ENCODE results near the gene ZNF608. TPM values are rescaled to one million over a fixed set of nuclear protein-coding genes. Genes with fewer than 3 reads are reported as not detected.

ZNF608 gene
- total RNA-seq, 2 donors from 2014 or later = 138 to 140 TPM

DNA sequence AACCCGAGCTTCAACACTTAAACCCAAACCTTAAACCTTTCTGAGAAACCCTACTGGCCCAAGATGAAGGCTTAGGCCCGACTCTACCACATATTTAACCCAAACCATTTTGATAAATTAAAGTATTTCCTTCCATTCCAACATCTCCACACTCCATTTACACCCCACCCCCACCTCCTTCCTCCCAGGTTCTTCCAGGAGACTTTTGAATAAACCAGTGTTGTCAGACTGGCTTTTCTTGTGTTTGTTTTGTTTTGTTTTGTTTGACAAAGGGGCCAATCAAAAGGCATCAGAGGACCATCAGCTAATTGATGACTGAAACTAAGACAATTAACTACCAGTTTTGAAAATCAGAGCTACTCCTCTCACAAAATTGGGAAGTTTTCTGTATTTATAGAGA lies 4.6 kb upstream of the ZNF608 start:
- 9 to 29% methylated on average over 1 to 2 of the region's 2 CpGs for WGBS, 2 experiments (ENCODE audit: insufficient coverage in 1 of 2, insufficient read length in 1 of 2)
- Mint-ChIP-seq H3K9me3 (peaks cover 1% of the 10 kb centered on the region), H3K4me3 (peak overlapping the region; percentile 12), H3K4me1 (peaks cover 42% of the 10 kb centered on the region), H3K27ac (peak overlapping the region; percentile 89), H3K27me3 (ENCODE audit: insufficient read depth) (no peaks in the 10 kb centered on the region), H3K36me3 (ENCODE audit: low read depth) (no peaks in the 10 kb centered on the region)
- no peak overlapping the region for H3K27ac ChIP-seq (ENCODE audit: low read depth, low read length)
- H3K4me3 ChIP-seq (ENCODE audit: low read length) = peak overlapping the region; percentile 95
- no peaks in the 10 kb centered on the region for H3K9me3 ChIP-seq (ENCODE audit: control insufficient read depth, low read length)
- no peak overlapping the region for H3K9ac ChIP-seq (ENCODE audit: extremely low read depth, low read length, poor library complexity, severe bottlenecking)
- no peaks in the 10 kb centered on the region for H3K36me3 ChIP-seq (ENCODE audit: control insufficient read depth, insufficient read depth, low read length)
- no peaks in the 10 kb centered on the region for H3K27me3 ChIP-seq (ENCODE audit: control insufficient read depth, insufficient read depth, low read length, poor library complexity, severe bottlenecking)
- H3K4me1 ChIP-seq (ENCODE audit: control insufficient read depth, insufficient read depth, low read length) = no peaks in the 10 kb centered on the region
- TF ChIP-seq, protein P1, sequence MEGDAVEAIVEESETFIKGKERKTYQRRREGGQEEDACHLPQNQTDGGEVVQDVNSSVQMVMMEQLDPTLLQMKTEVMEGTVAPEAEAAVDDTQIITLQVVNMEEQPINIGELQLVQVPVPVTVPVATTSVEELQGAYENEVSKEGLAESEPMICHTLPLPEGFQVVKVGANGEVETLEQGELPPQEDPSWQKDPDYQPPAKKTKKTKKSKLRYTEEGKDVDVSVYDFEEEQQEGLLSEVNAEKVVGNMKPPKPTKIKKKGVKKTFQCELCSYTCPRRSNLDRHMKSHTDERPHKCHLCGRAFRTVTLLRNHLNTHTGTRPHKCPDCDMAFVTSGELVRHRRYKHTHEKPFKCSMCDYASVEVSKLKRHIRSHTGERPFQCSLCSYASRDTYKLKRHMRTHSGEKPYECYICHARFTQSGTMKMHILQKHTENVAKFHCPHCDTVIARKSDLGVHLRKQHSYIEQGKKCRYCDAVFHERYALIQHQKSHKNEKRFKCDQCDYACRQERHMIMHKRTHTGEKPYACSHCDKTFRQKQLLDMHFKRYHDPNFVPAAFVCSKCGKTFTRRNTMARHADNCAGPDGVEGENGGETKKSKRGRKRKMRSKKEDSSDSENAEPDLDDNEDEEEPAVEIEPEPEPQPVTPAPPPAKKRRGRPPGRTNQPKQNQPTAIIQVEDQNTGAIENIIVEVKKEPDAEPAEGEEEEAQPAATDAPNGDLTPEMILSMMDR (conservative IDR thresholded peaks at IDR 0.05) = no peak
- peak; percentile 87 for DNase-seq

DNA sequence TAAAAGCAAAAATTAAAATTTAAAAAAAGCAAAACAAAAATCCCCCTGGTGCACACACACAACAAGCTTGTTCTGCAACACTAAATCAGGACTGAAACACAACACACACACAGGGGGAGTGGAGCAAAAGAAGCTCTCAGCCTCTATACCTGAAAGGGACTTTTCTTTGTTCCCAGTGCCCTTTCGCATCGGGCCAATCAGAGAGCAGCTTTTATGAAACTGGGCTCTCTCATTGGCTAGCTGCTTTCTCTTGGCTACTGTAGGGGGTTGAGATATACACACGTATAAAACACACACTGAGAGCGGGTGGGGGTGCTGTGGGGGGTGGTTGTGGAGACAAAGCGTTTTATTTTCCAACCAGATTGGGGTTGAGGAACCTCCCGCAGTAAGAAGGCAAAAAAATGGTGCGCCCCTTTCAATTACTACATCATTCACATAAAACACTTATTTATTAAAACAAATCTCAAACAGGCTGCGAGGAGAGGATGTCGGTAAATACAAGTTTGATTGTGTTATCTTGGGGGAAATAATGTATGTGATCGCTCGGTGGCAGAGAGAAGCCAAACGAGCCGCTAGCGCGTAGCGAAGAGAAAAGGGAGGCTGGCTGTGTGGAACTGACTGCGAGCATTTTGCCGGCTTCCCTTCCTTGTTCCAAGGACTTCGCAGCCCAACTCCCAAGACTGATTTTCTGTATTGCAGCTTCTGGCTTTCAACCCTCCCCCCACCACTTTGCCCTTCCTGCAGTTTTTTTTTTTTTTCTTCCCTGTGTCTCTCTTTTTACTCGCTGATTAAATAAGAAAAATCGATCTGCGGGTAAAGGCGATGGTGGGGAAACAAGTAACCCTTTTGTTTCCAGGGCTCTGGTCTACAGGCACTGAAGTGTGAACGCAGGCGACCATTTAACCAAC lies 2.5 kb upstream of the ZNF608 start:
- peaks cover 32% of the 10 kb centered on the region for H3K4me1 Mint-ChIP-seq
- no peaks in the 10 kb centered on the region for H3K27me3 Mint-ChIP-seq (ENCODE audit: insufficient read depth)
- Histone ChIP-seq H3K27ac (ENCODE audit: low read depth, low read length) (peak overlapping the region; percentile 98), H3K9ac (ENCODE audit: extremely low read depth, low read length, poor library complexity, severe bottlenecking) (peak overlapping the region; percentile 96), H3K9me3 (ENCODE audit: control insufficient read depth, low read length) (no peaks in the 10 kb centered on the region), H3K4me1 (ENCODE audit: control insufficient read depth, insufficient read depth, low read length) (no peaks in the 10 kb centered on the region), H3K4me3 (ENCODE audit: low read length) (peak overlapping the region; percentile 95), H3K27me3 (ENCODE audit: control insufficient read depth, insufficient read depth, low read length, poor library complexity, severe bottlenecking) (no peaks in the 10 kb centered on the region), H3K36me3 (ENCODE audit: control insufficient read depth, insufficient read depth, low read length) (no peaks in the 10 kb centered on the region)
- H3K9me3 Mint-ChIP-seq = peaks cover 1% of the 10 kb centered on the region
- WGBS, 2 experiments (ENCODE audit: insufficient coverage in 1 of 2, insufficient read length in 1 of 2) = 0% methylated on average over 5 to 24 of the region's 25 CpGs
- DNase-seq = peak; percentile 95
- H3K4me3 Mint-ChIP-seq = no peak overlapping the region
- peak overlapping the region; percentile 96 for H3K27ac Mint-ChIP-seq
- TF ChIP-seq, protein P1 (conservative IDR thresholded peaks at IDR 0.05) = no peak
- H3K36me3 Mint-ChIP-seq (ENCODE audit: low read depth) = no peaks in the 10 kb centered on the region

DNA sequence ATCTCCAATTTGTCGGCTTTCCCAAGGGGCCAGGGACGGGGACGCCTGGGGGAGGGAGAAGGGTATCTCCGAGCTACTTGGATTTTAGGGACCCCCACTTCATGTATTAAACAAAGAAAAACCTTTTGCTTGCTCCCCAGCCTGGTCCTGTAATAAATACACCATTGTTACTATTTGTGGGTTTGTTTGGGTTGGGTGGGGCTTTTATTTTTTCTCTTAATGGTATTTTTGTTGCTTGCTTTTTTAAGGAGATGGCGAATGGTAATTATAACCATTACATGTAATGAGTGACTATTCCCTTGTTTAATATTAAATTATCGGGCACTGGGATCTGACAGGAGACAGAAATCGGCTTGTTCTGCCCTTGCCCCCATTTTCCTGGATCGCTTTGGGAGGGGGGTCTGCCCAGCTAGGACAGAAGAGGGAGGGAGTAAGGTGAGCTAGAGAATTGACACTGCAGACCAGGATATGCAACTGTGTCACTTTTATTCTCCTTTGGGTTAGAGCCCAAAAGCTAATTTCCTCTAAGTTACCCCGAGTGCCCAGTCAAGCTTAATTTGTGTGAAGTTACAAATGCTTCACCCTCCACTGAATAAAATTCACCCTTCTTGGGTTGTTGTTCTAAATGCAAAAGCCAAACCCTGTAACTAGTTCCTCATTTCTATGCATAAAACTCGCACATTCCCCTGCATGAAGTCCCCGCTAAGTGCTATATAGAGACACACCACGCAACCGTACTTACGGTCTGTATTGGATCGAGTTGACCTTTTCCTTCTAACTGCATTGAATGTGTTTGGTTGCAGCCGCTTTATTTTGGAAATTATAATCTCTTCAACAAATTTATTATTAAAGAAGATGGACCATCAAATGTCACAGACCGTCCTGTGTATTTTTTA lies 1.6 kb upstream of the ZNF608 start:
- Histone ChIP-seq H3K4me3 (ENCODE audit: low read length) (peak overlapping the region; percentile 95), H3K27me3 (ENCODE audit: control insufficient read depth, insufficient read depth, low read length, poor library complexity, severe bottlenecking) (no peaks in the 10 kb centered on the region), H3K9me3 (ENCODE audit: control insufficient read depth, low read length) (no peaks in the 10 kb centered on the region), H3K36me3 (ENCODE audit: control insufficient read depth, insufficient read depth, low read length) (no peaks in the 10 kb centered on the region), H3K27ac (ENCODE audit: low read depth, low read length) (peak overlapping the region; percentile 98), H3K4me1 (ENCODE audit: control insufficient read depth, insufficient read depth, low read length) (no peaks in the 10 kb centered on the region), H3K9ac (ENCODE audit: extremely low read depth, low read length, poor library complexity, severe bottlenecking) (peak overlapping the region; percentile 96)
- H3K4me1 Mint-ChIP-seq = peaks cover 24% of the 10 kb centered on the region
- no peak overlapping the region for H3K4me3 Mint-ChIP-seq
- H3K9me3 Mint-ChIP-seq = peaks cover 1% of the 10 kb centered on the region
- 0% methylated on average over 4 to 15 of the region's 17 CpGs for WGBS, 2 experiments (ENCODE audit: insufficient coverage in 1 of 2, insufficient read length in 1 of 2)
- H3K36me3 Mint-ChIP-seq (ENCODE audit: low read depth) = no peaks in the 10 kb centered on the region
- TF ChIP-seq, protein P1 (conservative IDR thresholded peaks at IDR 0.05) = no peak
- H3K27ac Mint-ChIP-seq = peak overlapping the region; percentile 96
- no peaks in the 10 kb centered on the region for H3K27me3 Mint-ChIP-seq (ENCODE audit: insufficient read depth)
- DNase-seq = no peak
